HG02623 (cell line): ENCODE results near the gene ARF1.

ENCODE experiments used
- ATAC-seq: cut with Tn5 transposase; IDR thresholded peaks from one replicate; pipeline ENCODE4 v1.9.1; 2021; ENCODE audit warnings: moderate library complexity; ENCODE audit not compliant: unreplicated experiment

ARF1 gene

GRCh38 chr1:228082214-228082917 is at the start of gene ARF1:
Gene ARF1 (plus strand): TSS chr1:228082708. CDS start chr1:228097115, 14,407 bp downstream.
- peak; percentile 74 for ATAC-seq

- no peak for ATAC-seq
Observed at GRCh38 chr1:228033376-228033775, 49.1 kb upstream of the ARF1 start.

GRCh38 chr1:228034954-228035837 is 47.3 kb upstream of the ARF1 start:
- ATAC-seq = no peak

GRCh38 chr1:228035844-228036243 is 46.7 kb upstream of the ARF1 start:
- ATAC-seq = no peak

- no peak for ATAC-seq
Observed at GRCh38 chr1:228036701-228037231, 45.7 kb upstream of the ARF1 start.

- ATAC-seq = peak; percentile 86
Observed at GRCh38 chr1:228037401-228038386, 44.8 kb upstream of the ARF1 start.

- ATAC-seq = no peak
Observed at GRCh38 chr1:228038387-228039005, 44.0 kb upstream of the ARF1 start.

- ATAC-seq = no peak
Observed at GRCh38 chr1:228039006-228039903, 43.3 kb upstream of the ARF1 start.

GRCh38 chr1:228039986-228040385 is 42.5 kb upstream of the ARF1 start:
- ATAC-seq = no peak

- no peak for ATAC-seq
Observed at GRCh38 chr1:228041316-228041715, 41.2 kb upstream of the ARF1 start.

- ATAC-seq = no peak
Observed at GRCh38 chr1:228042508-228042907, 40.0 kb upstream of the ARF1 start.

- ATAC-seq = no peak
Observed at GRCh38 chr1:228043281-228043848, 39.1 kb upstream of the ARF1 start.

- no peak for ATAC-seq
Observed at GRCh38 chr1:228044961-228045360, 37.5 kb upstream of the ARF1 start.

GRCh38 chr1:228045405-228045804 is 37.1 kb upstream of the ARF1 start:
- no peak for ATAC-seq

GRCh38 chr1:228045871-228046270 is 36.6 kb upstream of the ARF1 start:
- ATAC-seq = no peak

GRCh38 chr1:228046421-228047182 is 35.9 kb upstream of the ARF1 start:
- ATAC-seq = no peak

GRCh38 chr1:228047183-228047466 is 35.4 kb upstream of the ARF1 start:
- ATAC-seq = no peak

GRCh38 chr1:228048120-228048519 is 34.4 kb upstream of the ARF1 start:
- ATAC-seq = no peak
